Endodermal cell (in vitro differentiated cells): ENCODE data around the gene SEMA5B. TPM values are rescaled to one million over a fixed set of nuclear protein-coding genes. Genes with fewer than 3 reads are reported as not detected.

Experiments used
- DNase-seq: peaks from one replicate; pipeline ENCODE4 v3.0.0-alpha.2; 2017
- H3K27ac ChIP-seq: 2 replicates; pipeline ENCODE4 v1.5.1; 2013; ENCODE audit warnings: mild to moderate bottlenecking, low read depth, low read length, moderate library complexity
- H3K27me3 ChIP-seq: 2 replicates; pipeline ENCODE4 v1.6.1; 2013; ENCODE audit warnings: mild to moderate bottlenecking, low read length, moderate library complexity; ENCODE audit not compliant: insufficient read depth, control insufficient read depth, poor library complexity, severe bottlenecking
- H3K36me3 ChIP-seq: 2 replicates; pipeline ENCODE4 v1.7.0; 2013; ENCODE audit warnings: mild to moderate bottlenecking, low read length, moderate library complexity; ENCODE audit not compliant: control insufficient read depth, insufficient read depth
- H3K4me1 ChIP-seq: one replicate; pipeline ENCODE4 v1.7.0; 2013; ENCODE audit warnings: low read length; ENCODE audit not compliant: control insufficient read depth, insufficient read depth
- H3K4me3 ChIP-seq: 2 replicates; pipeline ENCODE4 v1.5.1; 2013; ENCODE audit warnings: mild to moderate bottlenecking, low read length, moderate library complexity
- H3K9ac ChIP-seq: 2 replicates; pipeline ENCODE4 v1.6.1; 2013; ENCODE audit warnings: mild to moderate bottlenecking, low read length, moderate library complexity; ENCODE audit not compliant: poor library complexity, severe bottlenecking; ENCODE audit errors: extremely low read depth
- H3K9me3 ChIP-seq: 2 replicates; pipeline ENCODE4 v1.6.1; 2013; ENCODE audit warnings: mild to moderate bottlenecking, low read length, moderate library complexity; ENCODE audit not compliant: control insufficient read depth
- H3K27ac Mint-ChIP-seq: 2 replicates; pipeline ENCODE4 v1.8.0; 2020; ENCODE audit warnings: mixed read lengths
- H3K27me3 Mint-ChIP-seq: 2 replicates; pipeline ENCODE4 v1.8.0; 2021; ENCODE audit warnings: mild to moderate bottlenecking, mixed read lengths; ENCODE audit not compliant: insufficient read depth
- H3K36me3 Mint-ChIP-seq: 2 replicates; pipeline ENCODE4 v1.8.0; 2020; ENCODE audit warnings: low read depth, mixed read lengths
- H3K4me1 Mint-ChIP-seq: 2 replicates; pipeline ENCODE4 v1.8.0; 2020; ENCODE audit warnings: mixed read lengths
- H3K4me3 Mint-ChIP-seq: 2 replicates; pipeline ENCODE4 v1.8.0; 2020; ENCODE audit warnings: mild to moderate bottlenecking, moderate library complexity, mixed read lengths
- H3K9me3 Mint-ChIP-seq: 2 replicates; pipeline ENCODE4 v1.8.0; 2020; ENCODE audit warnings: mild to moderate bottlenecking, mixed read lengths
- CTCF ChIP-seq: fragments of 200-600 bp; sonication (generic); conservative IDR thresholded peaks from 2 replicates; pipeline ENCODE4 v1.5.0; 2021; ENCODE audit warnings: antibody characterized with exemption, mild to moderate bottlenecking
- WGBS, 2 experiments: methylation state at CpG; one replicate each; pipeline versions ENCODE4 v1.1.5 to v1.1.7; 2013; ENCODE audit warnings: missing lambda C conversion rate in 2 of 2, mixed read lengths in 1 of 2; ENCODE audit not compliant: insufficient coverage in 1 of 2, insufficient read length in 1 of 2; 5-methylcytosine and 5-hydroxymethylcytosine counted together
- total RNA-seq, 2 donors: library from RNA; stranded (reverse); fragmentation: NEBNext Ultra II Directional in 1 of 2; extraction: Animal tissue kit (Norgen Biotek cat#: 25700) in 1 of 2; gene quantifications; 2 replicates in 1 of 2; 3 replicates in 1 of 2; pipeline ENCODE4 v1.2.1, GENCODE V29; 2021

SEMA5B gene
- total RNA-seq, 2 donors from 2014 or later = 37.3 to 45.8 TPM

- no peak overlapping the region for H3K27ac ChIP-seq
- H3K27me3 ChIP-seq = peaks cover 23% of the 10 kb centered on the region
- peaks cover 51% of the 10 kb centered on the region for H3K27me3 Mint-ChIP-seq
- no peaks in the 10 kb centered on the region for H3K36me3 ChIP-seq
- DNase-seq = no peak
- no peak overlapping the region for H3K9ac ChIP-seq
- whole genome bisulfite sequencing, 2 experiments = 84 to 95% methylated on average over 2 of the region's 3 CpGs
- no peaks in the 10 kb centered on the region for H3K9me3 ChIP-seq
- H3K4me1 ChIP-seq = no peaks in the 10 kb centered on the region
- no peak for TF ChIP-seq CTCF
- H3K9me3 Mint-ChIP-seq = no peaks in the 10 kb centered on the region
- H3K4me3 ChIP-seq = no peak overlapping the region
- no peak overlapping the region for H3K27ac Mint-ChIP-seq
- H3K4me3 Mint-ChIP-seq = no peak overlapping the region
- peaks cover 26% of the 10 kb centered on the region for H3K4me1 Mint-ChIP-seq
- H3K36me3 Mint-ChIP-seq = no peaks in the 10 kb centered on the region
Measured at GRCh38 chr3:123039178-123039577, 11.6 kb upstream of the SEMA5B start.

GRCh38 chr3:123038751-123039150 is 11.2 kb upstream of the SEMA5B start:
- Mint-ChIP-seq H3K27ac (no peak overlapping the region), H3K36me3 (no peaks in the 10 kb centered on the region), H3K9me3 (no peaks in the 10 kb centered on the region), H3K4me3 (no peak overlapping the region), H3K27me3 (peaks cover 51% of the 10 kb centered on the region), H3K4me1 (peaks cover 30% of the 10 kb centered on the region)
- no peak overlapping the region for H3K4me3 ChIP-seq
- no peak for DNase-seq
- no peak overlapping the region for H3K27ac ChIP-seq
- H3K9me3 ChIP-seq = no peaks in the 10 kb centered on the region
- peaks cover 23% of the 10 kb centered on the region for H3K27me3 ChIP-seq
- no peak for TF ChIP-seq CTCF
- no peak overlapping the region for H3K9ac ChIP-seq
- H3K4me1 ChIP-seq = peaks cover 3% of the 10 kb centered on the region
- no peaks in the 10 kb centered on the region for H3K36me3 ChIP-seq

GRCh38 chr3:123037015-123037375 is 9.4 kb upstream of the SEMA5B start:
- WGBS, 2 experiments = 88 to 96% methylated on average over 1 to 5 of the region's 5 CpGs
- H3K9me3 Mint-ChIP-seq = no peaks in the 10 kb centered on the region
- Histone ChIP-seq H3K36me3 (no peaks in the 10 kb centered on the region), H3K9ac (no peak overlapping the region), H3K4me3 (no peak overlapping the region), H3K9me3 (no peaks in the 10 kb centered on the region), H3K27ac (no peak overlapping the region), H3K4me1 (peaks cover 3% of the 10 kb centered on the region), H3K27me3 (peaks cover 23% of the 10 kb centered on the region)
- H3K36me3 Mint-ChIP-seq = no peaks in the 10 kb centered on the region
- no peak overlapping the region for H3K27ac Mint-ChIP-seq
- no peak for DNase-seq
- peaks cover 58% of the 10 kb centered on the region for H3K27me3 Mint-ChIP-seq
- peaks cover 32% of the 10 kb centered on the region for H3K4me1 Mint-ChIP-seq
- TF ChIP-seq CTCF = no peak
- no peak overlapping the region for H3K4me3 Mint-ChIP-seq
